ENCODE results near the gene UBE2D2. TPM values are rescaled to one million over a fixed set of nuclear protein-coding genes. Genes with fewer than 3 reads are reported as not detected.

UBE2D2 gene
- total RNA-seq, 1 donor from 2014 or later: 229 TPM

- intact Hi-C loops (cut with micrococcal nuclease): loop anchor here (2.0 kb wide), 1 partner anchor 17 kb away; no protein-coding TSS in a partner anchor
These were observed 108.7 kb downstream of the UBE2D2 start for GRCh38 chr5:139669662-139670368.

DNA sequence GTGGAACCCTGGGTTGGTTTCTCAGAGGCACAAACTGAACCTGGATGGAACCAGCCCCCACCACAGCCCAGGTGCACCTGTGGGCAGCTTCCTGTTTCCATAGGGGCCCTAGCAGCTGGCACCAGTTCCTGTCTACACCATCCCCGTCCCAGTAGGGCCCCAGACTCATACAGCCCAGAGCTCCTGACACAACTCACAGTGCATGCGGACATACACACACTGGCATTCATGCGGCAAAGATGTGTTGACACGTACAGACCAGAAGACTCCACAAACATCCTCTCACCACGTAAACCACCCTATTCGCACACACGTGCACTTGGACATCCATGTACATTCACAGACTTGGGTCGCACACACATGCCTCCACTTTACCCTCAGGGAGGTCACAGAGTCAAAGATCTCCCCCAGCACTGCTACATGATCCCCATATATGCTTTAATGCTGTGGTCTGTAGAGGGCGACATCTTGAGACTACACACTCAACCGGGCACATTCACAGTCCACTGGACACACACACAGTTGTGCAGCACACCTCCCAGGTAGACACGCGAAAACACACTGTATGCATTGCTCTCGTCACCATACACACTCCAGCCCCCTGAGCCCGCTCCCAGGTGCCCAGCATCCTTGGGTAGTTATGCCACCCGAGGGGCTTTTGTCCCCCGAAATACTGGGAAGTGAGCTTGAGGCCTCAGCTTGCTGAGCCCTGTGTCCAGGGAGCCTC lies 109.4 kb downstream of the UBE2D2 start:
- intact Hi-C loops (cut with micrococcal nuclease): no loop called here

DNA sequence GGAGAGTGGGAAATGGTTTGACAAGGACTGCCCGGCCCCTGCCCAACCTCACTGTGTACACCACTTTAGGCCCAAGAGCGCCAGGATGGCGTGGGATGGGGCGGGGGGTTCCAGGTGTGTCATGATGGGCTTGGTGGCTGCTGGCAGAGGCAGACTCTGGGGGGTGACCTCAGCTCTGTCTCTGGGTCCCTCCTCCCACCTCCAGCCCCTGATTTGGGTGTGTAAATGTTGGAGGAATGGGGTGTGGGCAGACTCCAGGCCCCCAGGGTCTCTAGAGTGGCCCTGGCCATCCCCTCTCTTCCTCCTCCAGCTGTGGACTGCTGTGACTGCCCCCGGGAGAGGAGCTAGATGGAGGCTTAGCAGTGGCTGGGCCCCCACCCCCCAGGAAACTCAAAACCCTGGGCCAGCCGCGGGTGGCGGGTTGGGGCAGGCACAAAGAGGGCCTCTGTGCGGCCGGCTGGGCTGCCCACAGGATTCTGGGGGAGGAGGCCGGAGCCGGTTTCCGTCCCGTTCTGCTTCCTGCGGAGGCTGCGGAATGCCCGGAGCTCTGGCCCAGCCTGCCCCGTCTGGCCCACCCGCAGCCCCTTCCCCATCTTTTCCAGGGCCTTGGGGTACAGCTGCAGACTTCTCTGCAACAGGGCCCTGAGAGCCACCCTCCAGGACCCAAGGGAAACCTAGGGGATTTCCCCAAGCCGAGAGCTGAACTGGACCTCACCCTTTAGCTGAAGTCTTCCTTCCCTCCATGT lies 110.1 kb downstream of the UBE2D2 start:
- intact Hi-C loops (cut with micrococcal nuclease): no loop called here

GRCh38 chr5:139675213-139675612 lies 114.1 kb downstream of the UBE2D2 start:
- intact Hi-C loops (cut with micrococcal nuclease): no loop called here

- intact Hi-C loops (cut with micrococcal nuclease): no loop called here
These were observed 114.7 kb downstream of the UBE2D2 start for GRCh38 chr5:139675825-139676224.

- intact Hi-C loops (cut with micrococcal nuclease): no loop called here
These were observed 115.3 kb downstream of the UBE2D2 start for GRCh38 chr5:139676406-139676805.

DNA sequence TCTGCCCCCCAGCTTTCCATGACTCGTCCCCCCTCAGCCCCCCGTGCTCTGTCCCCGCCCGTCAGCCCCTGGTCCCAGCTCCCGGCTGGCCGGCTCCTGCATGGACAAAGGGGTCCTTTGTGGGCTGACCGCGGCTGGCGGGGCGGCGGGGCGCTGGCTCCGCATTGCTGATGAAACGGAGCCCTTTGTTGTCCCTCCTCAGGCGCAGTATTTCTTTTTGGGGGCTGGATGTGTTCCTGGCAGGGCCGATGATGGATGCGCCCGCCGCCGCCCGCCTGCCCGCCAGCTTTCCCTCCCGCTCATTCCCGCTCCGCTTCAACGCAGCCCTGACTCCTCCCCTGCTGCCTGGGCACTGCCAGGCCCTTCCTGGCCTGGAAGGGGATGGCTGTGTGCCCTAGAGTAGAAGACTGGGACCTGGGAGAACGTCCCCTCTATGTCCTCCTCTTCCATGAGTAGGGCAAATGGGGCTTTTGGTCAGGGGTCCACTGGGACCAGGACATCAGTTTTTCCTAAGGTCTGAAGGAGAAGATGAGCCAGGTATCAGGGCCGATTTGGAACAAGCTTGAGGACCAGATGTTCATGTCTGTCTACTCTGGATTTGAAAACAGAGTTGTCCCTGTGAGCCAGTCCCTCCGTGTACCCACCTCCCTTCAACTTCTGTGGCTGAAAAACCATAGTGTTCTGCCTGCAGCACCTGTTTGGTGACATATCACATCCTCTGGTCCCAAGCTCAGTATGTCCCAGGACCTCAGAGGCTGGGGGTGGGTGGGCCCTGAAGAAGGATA lies 116.0 kb downstream of the UBE2D2 start:
- intact Hi-C loops (cut with micrococcal nuclease): no loop called here

Other genes starting within 250 kb of the UBE2D2 start
- 94.8 and 95.3 TPM in 2 replicates for gene PAIP2, start 219.5 kb upstream of the UBE2D2 start, total RNA-seq
- 4.0 and 5.9 TPM in 2 replicates for gene SLC23A1, start 178.0 kb upstream of the UBE2D2 start, total RNA-seq
- 83.6 and 83.7 TPM in 2 replicates for gene MZB1, start 171.4 kb upstream of the UBE2D2 start, total RNA-seq
- 5.2 TPM in 2 replicates for gene PROB1, start 166.2 kb upstream of the UBE2D2 start, total RNA-seq
- 4.4 and 6.4 TPM in 2 replicates for gene SPATA24, start 157.2 kb upstream of the UBE2D2 start, total RNA-seq
- gene DNAJC18, start 121.8 kb upstream of the UBE2D2 start, total RNA-seq: 13.4 and 19.1 TPM in 2 replicates
- 0.61 and 0.76 TPM in 2 replicates for gene ECSCR, start 98.6 kb upstream of the UBE2D2 start, total RNA-seq
- gene SMIM33, start 90.3 kb upstream of the UBE2D2 start, total RNA-seq: 0.54 and 0.68 TPM in 2 replicates
- 269 and 271 TPM in 2 replicates for gene STING1, start 78.6 kb upstream of the UBE2D2 start, total RNA-seq
- 0.85 and 1.5 TPM in 2 replicates for gene CXXC5, start 87.0 kb downstream of the UBE2D2 start, total RNA-seq
- not detected in 2 replicates for gene PSD2, start 234.5 kb downstream of the UBE2D2 start, total RNA-seq

Measured in T-helper 1 cell treated with Interleukin-12 subunit alpha and Interleukin-12 subunit beta and Interleukin-4 antibody, amounts not matched to agents 30 ng/mL and 1 ng/mL, for 36 hours (primary cell).